CD4-positive, alpha-beta memory T cell (primary cell): ENCODE data around the gene BCAT1. TPM values are rescaled to one million over a fixed set of nuclear protein-coding genes. Genes with fewer than 3 reads are reported as not detected.
"Not testable (repeated sequence)": the region's sequence is repeated elsewhere in the genome, so short reads cannot be mapped to it uniquely, and the experiment has no call there.

Experiments used
- CTCF ChIA-PET: fragments of 350-600 bp; sonication (Branson Sonifier 250); formaldehyde crosslinking; loops from one replicate; lab custom pipeline; 2021; ENCODE audit warnings: inconsistent platforms; ENCODE audit not compliant: partially characterized antibody; lab: Charles Lee
- POLR2A ChIA-PET: fragments of 350-600 bp; sonication (Branson Sonifier 250); formaldehyde crosslinking; loops from one replicate; lab custom pipeline; 2021; ENCODE audit not compliant: partially characterized antibody; lab: Charles Lee
- DNase-seq, 5 donors: peaks; one replicate each; pipeline versions ENCODE4 v3.0.0 to v3.0.0-alpha.2; 2020 to 2022; ENCODE audit warnings: mixed read lengths in 1 of 5
- H3K27ac ChIP-seq: one replicate; pipeline ENCODE4 v1.7.0; 2013; ENCODE audit warnings: low read depth, low read length
- H3K27me3 ChIP-seq: 2 replicates; pipeline ENCODE4 v1.7.0; 2013; ENCODE audit warnings: mild to moderate bottlenecking, low read length, moderate library complexity; ENCODE audit not compliant: insufficient read depth
- H3K36me3 ChIP-seq: 2 replicates; pipeline ENCODE4 v1.7.0; 2013; ENCODE audit warnings: mild to moderate bottlenecking, low read length, moderate library complexity; ENCODE audit not compliant: insufficient read depth
- H3K4me1 ChIP-seq: 2 replicates; pipeline ENCODE4 v1.7.0; 2013; ENCODE audit warnings: mild to moderate bottlenecking, low read length, moderate library complexity; ENCODE audit not compliant: insufficient read depth
- H3K4me3 ChIP-seq, 2 donors: one replicate each; pipeline ENCODE4 v1.7.0; 2013; ENCODE audit warnings: low read length in 2 of 2, mild to moderate bottlenecking in 1 of 2
- H3K9me3 ChIP-seq, 2 donors: one replicate each; pipeline ENCODE4 v1.7.0; 2013; ENCODE audit warnings: low read length in 2 of 2, control low read depth in 1 of 2; ENCODE audit not compliant: control insufficient read depth in 1 of 2
- H3K27ac Mint-ChIP-seq, 7 donors: one replicate each; pipeline ENCODE4 v1.8.0; 2020 to 2021; ENCODE audit warnings: mixed read lengths in 7 of 7, mild to moderate bottlenecking in 6 of 7, inconsistent platforms in 3 of 7, moderate library complexity in 3 of 7
- H3K27me3 Mint-ChIP-seq, 2 donors: one replicate each; pipeline ENCODE4 v1.8.0; 2020 to 2021; ENCODE audit warnings: mixed read lengths in 2 of 2
- H3K36me3 Mint-ChIP-seq, 2 donors: one replicate each; pipeline ENCODE4 v1.8.0; 2020 to 2021; ENCODE audit warnings: mixed read lengths in 2 of 2, inconsistent platforms in 1 of 2, mild to moderate bottlenecking in 1 of 2
- H3K4me1 Mint-ChIP-seq, 4 donors: one replicate each; pipeline ENCODE4 v1.8.0; 2020 to 2021; ENCODE audit warnings: mixed read lengths in 4 of 4, mild to moderate bottlenecking in 1 of 4
- H3K4me3 Mint-ChIP-seq, 8 donors: one replicate each; pipeline ENCODE4 v1.8.0; 2020 to 2021; ENCODE audit warnings: mixed read lengths in 8 of 8, mild to moderate bottlenecking in 7 of 8, moderate library complexity in 6 of 8, inconsistent platforms in 3 of 8
- H3K9me3 Mint-ChIP-seq, 8 donors: one replicate each; pipeline ENCODE4 v1.8.0; 2020 to 2021; ENCODE audit warnings: mixed read lengths in 8 of 8, mild to moderate bottlenecking in 5 of 8, inconsistent platforms in 3 of 8, moderate library complexity in 1 of 8
- intact Hi-C: fragments of 100-400 bp; cut with micrococcal nuclease; formaldehyde crosslinking; loops from one replicate; pipeline ENCODE4 v1.15.1; 2023
- polyA plus RNA-seq, 2 donors: library from polyadenylated mRNA; unstranded; fragments of 300-500 nt; fragmentation: Illumina TruSeq; gene quantifications; one replicate each; pipeline ENCODE4 v1.2.3, GENCODE V29; 2021
- total RNA-seq, 2 experiments: library from RNA; stranded (reverse); gene quantifications; one replicate each; pipeline ENCODE4 v1.2.3, GENCODE V29; 2021

BCAT1 gene
- total and polyA plus RNA-seq, 4 experiments from 2014 or later = 0.03 to 2.5 (median 1.6) TPM

GRCh38 chr12:24938341-24938740 is 10.6 kb downstream of the BCAT1 start:
- Histone ChIP-seq H3K4me3 (no peak overlapping the region), H3K4me1 (no peaks in the 10 kb centered on the region), H3K9me3 (no peaks in the 10 kb centered on the region), H3K27me3 (no peaks in the 10 kb centered on the region), H3K36me3 (no peaks in the 10 kb centered on the region), H3K27ac (no peak overlapping the region)
- H3K27me3 Mint-ChIP-seq = peaks cover 5 to 9% of the 10 kb centered on the region in 2 donors
- intact Hi-C loops = no loop called here
- CTCF ChIA-PET = no interaction called here
- POLR2A ChIA-PET = no interaction called here
- DNase-seq = no peak
- no peaks in the 10 kb centered on the region for H3K36me3 Mint-ChIP-seq
- H3K4me3 Mint-ChIP-seq = no peak overlapping the region
- no peak overlapping the region for H3K27ac Mint-ChIP-seq
- no peaks in the 10 kb centered on the region for H3K9me3 Mint-ChIP-seq
- H3K4me1 Mint-ChIP-seq = peaks cover 0 to 2% (median under 1%) of the 10 kb centered on the region in 4 donors

- no peaks in the 10 kb centered on the region for H3K9me3 ChIP-seq
- H3K9me3 Mint-ChIP-seq = no peaks in the 10 kb centered on the region
- ChIA-PET CTCF (no interaction called here), POLR2A (no interaction called here)
- intact Hi-C loops = no loop called here
- no peaks in the 10 kb centered on the region for H3K36me3 Mint-ChIP-seq
- H3K4me1 ChIP-seq = no peaks in the 10 kb centered on the region
- H3K27ac Mint-ChIP-seq = no peak overlapping the region
- no peaks in the 10 kb centered on the region for H3K27me3 ChIP-seq
- no peak overlapping the region for H3K4me3 ChIP-seq
- H3K27ac ChIP-seq = no peak overlapping the region
- H3K36me3 ChIP-seq = no peaks in the 10 kb centered on the region
- H3K27me3 Mint-ChIP-seq = peaks cover 5 to 9% of the 10 kb centered on the region in 2 donors
- H3K4me3 Mint-ChIP-seq = no peak overlapping the region
- H3K4me1 Mint-ChIP-seq = peaks cover 0 to 2% (median under 1%) of the 10 kb centered on the region in 4 donors
- DNase-seq = no peak
Measured at GRCh38 chr12:24937553-24938244, 11.2 kb downstream of the BCAT1 start.

- Mint-ChIP-seq H3K4me3 (no peak overlapping the region), H3K27ac (no peak overlapping the region), H3K27me3 (peaks cover 4 to 10% of the 10 kb centered on the region in 2 donors), H3K9me3 (no peaks in the 10 kb centered on the region), H3K4me1 (peaks cover 0 to 3% (median under 1%) of the 10 kb centered on the region in 4 donors), H3K36me3 (no peaks in the 10 kb centered on the region)
- H3K36me3 ChIP-seq = no peaks in the 10 kb centered on the region
- intact Hi-C loops = no loop called here
- no peaks in the 10 kb centered on the region for H3K4me1 ChIP-seq
- POLR2A ChIA-PET = no interaction called here
- H3K27me3 ChIP-seq = no peaks in the 10 kb centered on the region
- no peak overlapping the region for H3K27ac ChIP-seq
- CTCF ChIA-PET = no interaction called here
- H3K9me3 ChIP-seq = no peaks in the 10 kb centered on the region
- no peak overlapping the region for H3K4me3 ChIP-seq
- DNase-seq = no peak
Measured at GRCh38 chr12:24933694-24934407, 15.1 kb downstream of the BCAT1 start.

GRCh38 chr12:24931666-24932405 is 17.1 kb downstream of the BCAT1 start:
- H3K4me1 ChIP-seq = no peaks in the 10 kb centered on the region
- H3K36me3 ChIP-seq = no peaks in the 10 kb centered on the region
- Mint-ChIP-seq H3K4me1 (peaks cover 0 to 3% (median under 1%) of the 10 kb centered on the region in 4 donors), H3K9me3 (peaks cover 0 to 3% (median 0%) of the 10 kb centered on the region in 8 donors), H3K27me3 (peaks cover 4 to 11% of the 10 kb centered on the region in 2 donors), H3K4me3 (no peak overlapping the region), H3K36me3 (no peaks in the 10 kb centered on the region), H3K27ac (no peak overlapping the region)
- no peak for DNase-seq
- ChIA-PET POLR2A (no interaction called here), CTCF (no interaction called here)
- H3K27me3 ChIP-seq = no peaks in the 10 kb centered on the region
- H3K27ac ChIP-seq = no peak overlapping the region
- intact Hi-C loops = no loop called here
- no peaks in the 10 kb centered on the region for H3K9me3 ChIP-seq
- no peak overlapping the region for H3K4me3 ChIP-seq

GRCh38 chr12:24929953-24930352 is 18.9 kb downstream of the BCAT1 start:
- ChIA-PET CTCF (no interaction called here), POLR2A (no interaction called here)
- no peak overlapping the region for H3K27ac Mint-ChIP-seq
- H3K9me3 Mint-ChIP-seq = peaks cover 0 to 8% (median 0%) of the 10 kb centered on the region in 8 donors
- H3K4me3 ChIP-seq = no peak overlapping the region
- no peak overlapping the region for H3K4me3 Mint-ChIP-seq
- H3K36me3 Mint-ChIP-seq = no peaks in the 10 kb centered on the region
- DNase-seq = no peak
- intact Hi-C loops = no loop called here
- no peaks in the 10 kb centered on the region for H3K9me3 ChIP-seq
- no peak overlapping the region for H3K27ac ChIP-seq
- H3K36me3 ChIP-seq = no peaks in the 10 kb centered on the region
- peaks cover 4 to 11% of the 10 kb centered on the region in 2 donors for H3K27me3 Mint-ChIP-seq
- peaks cover 0 to 3% (median under 1%) of the 10 kb centered on the region in 4 donors for H3K4me1 Mint-ChIP-seq
- no peaks in the 10 kb centered on the region for H3K4me1 ChIP-seq
- no peaks in the 10 kb centered on the region for H3K27me3 ChIP-seq

GRCh38 chr12:24928533-24929306 is 20.2 kb downstream of the BCAT1 start:
- H3K4me3 Mint-ChIP-seq, H3K4me3 ChIP-seq, H3K27me3 ChIP-seq, H3K27ac Mint-ChIP-seq, H3K36me3 Mint-ChIP-seq, H3K9me3 ChIP-seq, intact Hi-C loops, CTCF ChIA-PET, H3K4me1 Mint-ChIP-seq, POLR2A ChIA-PET, H3K27ac ChIP-seq, H3K36me3 ChIP-seq, H3K4me1 ChIP-seq, DNase-seq: not testable (repeated sequence)
- H3K27me3 Mint-ChIP-seq = peaks cover 4 to 11% of the 10 kb centered on the region in 2 donors
- peaks cover 0 to 10% (median 0%) of the 10 kb centered on the region in 8 donors for H3K9me3 Mint-ChIP-seq
